ENCODE results near the gene RBBP5. TPM values are rescaled to one million over a fixed set of nuclear protein-coding genes. Genes with fewer than 3 reads are reported as not detected.

The RBBP5 gene
- total RNA-seq (ENCODE audit: unreplicated experiment) = 20.6 TPM
- long read RNA-seq, full-length matches to known transcripts = 4 of 6 reads
- long read RNA-seq, partial matches to known transcripts = 0 of 6 reads
- long read RNA-seq, other reads (novel, unspliced or antisense) = 2 of 6 reads

- peaks cover 7% of the 10 kb centered on the region for H3K9me3 Mint-ChIP-seq (ENCODE audit: unreplicated experiment)
- TF ChIP-seq CTCF (IDR thresholded peaks at IDR 0.05; ENCODE audit: partially characterized antibody, unreplicated experiment) = no peak
- H3K36me3 Mint-ChIP-seq (ENCODE audit: unreplicated experiment) = no peaks in the 10 kb centered on the region
- H3K27ac Mint-ChIP-seq (ENCODE audit: unreplicated experiment) = peak within 1 kb of the TSS; percentile 100
- peak within 1 kb of the TSS; percentile 100 for H3K4me3 Mint-ChIP-seq (ENCODE audit: unreplicated experiment)
- peaks cover 7% of the 10 kb centered on the region for H3K27me3 Mint-ChIP-seq (ENCODE audit: unreplicated experiment)
- peak; percentile 95 for DNase-seq
- H3K4me1 Mint-ChIP-seq (ENCODE audit: low read depth, unreplicated experiment) = peaks cover 11% of the 10 kb centered on the region
Measured at GRCh38 chr1:205121660-205122488, at the start of gene RBBP5. Gene RBBP5 (minus strand): TSS chr1:205121978. CDS start chr1:205121873, 105 bp downstream.

GRCh38 chr1:205171369-205171768, 49.6 kb upstream of the RBBP5 start:
- Mint-ChIP-seq H3K9me3 (ENCODE audit: unreplicated experiment) (peaks cover 2% of the 10 kb centered on the region), H3K27me3 (ENCODE audit: unreplicated experiment) (peaks cover 7% of the 10 kb centered on the region), H3K4me3 (ENCODE audit: unreplicated experiment) (no peak overlapping the region), H3K36me3 (ENCODE audit: unreplicated experiment) (peaks cover 4% of the 10 kb centered on the region), H3K27ac (ENCODE audit: unreplicated experiment) (no peak overlapping the region), H3K4me1 (ENCODE audit: low read depth, unreplicated experiment) (no peaks in the 10 kb centered on the region)
- no peak for DNase-seq
- TF ChIP-seq CTCF (IDR thresholded peaks at IDR 0.05; ENCODE audit: partially characterized antibody, unreplicated experiment) = no peak

GRCh38 chr1:205170532-205171269, 48.9 kb upstream of the RBBP5 start:
- no peak for TF ChIP-seq CTCF (IDR thresholded peaks at IDR 0.05; ENCODE audit: partially characterized antibody, unreplicated experiment)
- H3K27me3 Mint-ChIP-seq (ENCODE audit: unreplicated experiment) = peaks cover 7% of the 10 kb centered on the region
- H3K4me3 Mint-ChIP-seq (ENCODE audit: unreplicated experiment) = no peak overlapping the region
- H3K4me1 Mint-ChIP-seq (ENCODE audit: low read depth, unreplicated experiment) = no peaks in the 10 kb centered on the region
- H3K27ac Mint-ChIP-seq (ENCODE audit: unreplicated experiment) = no peak overlapping the region
- peaks cover 4% of the 10 kb centered on the region for H3K36me3 Mint-ChIP-seq (ENCODE audit: unreplicated experiment)
- H3K9me3 Mint-ChIP-seq (ENCODE audit: unreplicated experiment) = peaks cover 2% of the 10 kb centered on the region
- no peak for DNase-seq

- H3K9me3 Mint-ChIP-seq (ENCODE audit: unreplicated experiment) = peaks cover 2% of the 10 kb centered on the region
- H3K4me1 Mint-ChIP-seq (ENCODE audit: low read depth, unreplicated experiment) = no peaks in the 10 kb centered on the region
- H3K36me3 Mint-ChIP-seq (ENCODE audit: unreplicated experiment) = peaks cover 4% of the 10 kb centered on the region
- no peak overlapping the region for H3K4me3 Mint-ChIP-seq (ENCODE audit: unreplicated experiment)
- DNase-seq = no peak
- no peak for TF ChIP-seq CTCF (IDR thresholded peaks at IDR 0.05; ENCODE audit: partially characterized antibody, unreplicated experiment)
- peaks cover 7% of the 10 kb centered on the region for H3K27me3 Mint-ChIP-seq (ENCODE audit: unreplicated experiment)
- no peak overlapping the region for H3K27ac Mint-ChIP-seq (ENCODE audit: unreplicated experiment)
Measured at GRCh38 chr1:205169248-205169647, 47.5 kb upstream of the RBBP5 start.
